AG04449 (cell line): ENCODE data around the gene DRICH1.
A peak's percentile ranks its signal among the peaks of the same experiment; 100 is the strongest.

ENCODE experiments used
- CTCF ChIA-PET: fragments of 350-600 bp; formaldehyde crosslinking; extraction: SDS; loops from one replicate; lab custom pipeline; 2021; ENCODE audit warnings: antibody characterized with exemption; lab: Yijun Ruan, JAX
- POLR2A ChIA-PET: fragments of 400-600, 350-600 bp; formaldehyde crosslinking; extraction: SDS; loops from one replicate; lab custom pipeline; 2020; ENCODE audit warnings: antibody characterized with exemption, inconsistent platforms; lab: Yijun Ruan, JAX
- DNase-seq: peaks from one replicate; pipeline ENCODE4 v3.0.0-alpha.2; 2010; ENCODE audit warnings: low read depth, low spot score
- H3K4me3 ChIP-seq: 2 replicates; pipeline ENCODE4 v1.5.1; 2011; ENCODE audit warnings: low read depth, mild to moderate bottlenecking, control low read depth, low read length
- TF ChIP-seq, protein P1 (sequence below): IDR thresholded peaks from one replicate; pipeline ENCODE4 v1.5.1; 2011; ENCODE audit warnings: mild to moderate bottlenecking, moderate library complexity, low read length, control low read depth, inconsistent platforms; ENCODE audit not compliant: insufficient read depth; ENCODE audit errors: missing control alignments

The DRICH1 gene

DNA sequence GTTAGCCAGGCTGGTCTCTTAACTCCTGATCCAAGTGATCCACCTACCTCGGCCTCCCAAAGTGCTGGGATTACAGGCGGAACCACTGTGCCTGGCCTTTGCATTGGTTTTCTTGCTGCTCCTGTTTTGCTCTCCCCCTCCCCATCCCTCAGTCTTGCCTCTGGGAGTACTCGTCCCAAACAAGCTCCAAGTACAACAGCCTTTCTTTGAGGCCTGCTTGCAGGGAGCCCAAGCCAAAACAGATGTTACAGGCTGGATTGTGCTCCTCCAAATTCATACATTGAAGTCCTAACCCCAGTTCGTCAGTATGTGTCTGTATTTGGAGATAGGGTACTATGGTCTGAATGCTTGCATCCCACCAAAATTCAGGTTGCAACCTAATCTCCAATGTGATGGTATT lies 60.6 kb downstream of the DRICH1 start:
- ChIA-PET POLR2A (no interaction called here), CTCF (no interaction called here)

GRCh38 chr22:23570681-23571080 lies 61.4 kb downstream of the DRICH1 start:
- TF ChIP-seq, protein P1, sequence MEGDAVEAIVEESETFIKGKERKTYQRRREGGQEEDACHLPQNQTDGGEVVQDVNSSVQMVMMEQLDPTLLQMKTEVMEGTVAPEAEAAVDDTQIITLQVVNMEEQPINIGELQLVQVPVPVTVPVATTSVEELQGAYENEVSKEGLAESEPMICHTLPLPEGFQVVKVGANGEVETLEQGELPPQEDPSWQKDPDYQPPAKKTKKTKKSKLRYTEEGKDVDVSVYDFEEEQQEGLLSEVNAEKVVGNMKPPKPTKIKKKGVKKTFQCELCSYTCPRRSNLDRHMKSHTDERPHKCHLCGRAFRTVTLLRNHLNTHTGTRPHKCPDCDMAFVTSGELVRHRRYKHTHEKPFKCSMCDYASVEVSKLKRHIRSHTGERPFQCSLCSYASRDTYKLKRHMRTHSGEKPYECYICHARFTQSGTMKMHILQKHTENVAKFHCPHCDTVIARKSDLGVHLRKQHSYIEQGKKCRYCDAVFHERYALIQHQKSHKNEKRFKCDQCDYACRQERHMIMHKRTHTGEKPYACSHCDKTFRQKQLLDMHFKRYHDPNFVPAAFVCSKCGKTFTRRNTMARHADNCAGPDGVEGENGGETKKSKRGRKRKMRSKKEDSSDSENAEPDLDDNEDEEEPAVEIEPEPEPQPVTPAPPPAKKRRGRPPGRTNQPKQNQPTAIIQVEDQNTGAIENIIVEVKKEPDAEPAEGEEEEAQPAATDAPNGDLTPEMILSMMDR: no peak
- ChIA-PET POLR2A (no interaction called here), CTCF (interaction anchor here (1.9 kb wide), 1 partner anchor 20 kb away, joined by 6 read pairs; no protein-coding TSS in a partner anchor)
- no peak for DNase-seq
- no peak overlapping the region for H3K4me3 ChIP-seq

More for the DNA sequence above, 60.6 kb downstream of the DRICH1 start:
- DNase-seq: no peak
- TF ChIP-seq, protein P1: no peak
- no peak overlapping the region for H3K4me3 ChIP-seq

- TF ChIP-seq, protein P1: no peak
- CTCF ChIA-PET: interaction anchor here (1.9 kb wide), 1 partner anchor 21 kb away, joined by 6 read pairs; no protein-coding TSS in a partner anchor
- POLR2A ChIA-PET: no interaction called here
- DNase-seq: no peak
- no peak overlapping the region for H3K4me3 ChIP-seq
Measured at GRCh38 chr22:23569716-23570115, 62.4 kb downstream of the DRICH1 start.

- TF ChIP-seq, protein P1: no peak
- ChIA-PET CTCF (interaction anchor here (1.9 kb wide), 1 partner anchor 22 kb away, joined by 6 read pairs; no protein-coding TSS in a partner anchor), POLR2A (no interaction called here)
- no peak for DNase-seq
- H3K4me3 ChIP-seq: no peak overlapping the region
Measured at GRCh38 chr22:23569291-23569690, 62.8 kb downstream of the DRICH1 start.

GRCh38 chr22:23566705-23567475 lies 65.2 kb downstream of the DRICH1 start:
- TF ChIP-seq, protein P1: no peak
- no peak for DNase-seq
- CTCF ChIA-PET: interaction anchor here (0.9 to 1.2 kb wide), 2 partner anchors 10 to 283 kb away, joined by 3 to 5 read pairs; no protein-coding TSS in a partner anchor
- no peak overlapping the region for H3K4me3 ChIP-seq
- POLR2A ChIA-PET: no interaction called here

DNA sequence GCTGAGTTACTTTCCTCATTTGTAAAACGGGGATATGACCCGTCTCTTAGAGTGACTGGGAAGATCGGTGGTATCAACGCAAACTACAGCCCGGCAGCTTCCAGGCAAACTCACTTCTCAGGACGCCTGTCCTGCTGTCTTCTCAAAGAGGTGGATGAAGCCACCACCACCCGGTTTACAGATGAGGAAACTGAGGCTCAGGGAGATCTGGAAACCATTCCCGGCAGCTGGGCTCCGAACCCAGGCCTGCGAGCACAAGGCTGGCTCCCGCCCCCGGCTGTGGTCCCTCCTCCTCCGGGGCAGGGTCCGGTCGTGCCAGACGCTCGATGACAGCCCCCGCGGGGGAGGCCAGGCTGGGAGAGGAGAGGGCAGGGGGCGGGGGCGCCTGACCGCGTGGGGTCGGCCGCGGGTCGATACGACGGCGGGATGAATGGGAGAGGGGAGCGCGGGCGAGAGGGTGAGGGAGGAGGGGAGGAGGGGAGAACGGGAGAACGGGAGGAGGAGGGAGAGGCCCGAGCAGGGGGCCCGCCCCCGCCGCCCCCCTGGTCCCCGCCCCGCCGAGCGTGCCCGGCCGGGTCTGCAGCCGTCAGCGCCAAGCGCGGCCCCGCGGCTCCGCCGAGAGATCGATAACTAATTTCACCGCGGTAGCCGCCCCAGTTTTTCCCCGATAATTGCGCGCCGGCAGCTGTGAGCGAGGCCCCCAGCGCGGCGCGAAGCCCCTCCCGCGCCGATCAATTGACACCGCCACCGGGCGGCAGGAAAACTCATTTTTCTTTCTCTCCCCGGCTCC lies 66.0 kb downstream of the DRICH1 start:
- ChIA-PET CTCF (interaction anchor here (0.9 kb wide), 1 partner anchor 9 kb away, joined by 3 read pairs; no protein-coding TSS in a partner anchor), POLR2A (no interaction called here)
- TF ChIP-seq, protein P1: no peak
- DNase-seq: no peak
- H3K4me3 ChIP-seq: peak overlapping the region; percentile 15
